ENCODE results near the gene AICDA.

The AICDA gene

DNA sequence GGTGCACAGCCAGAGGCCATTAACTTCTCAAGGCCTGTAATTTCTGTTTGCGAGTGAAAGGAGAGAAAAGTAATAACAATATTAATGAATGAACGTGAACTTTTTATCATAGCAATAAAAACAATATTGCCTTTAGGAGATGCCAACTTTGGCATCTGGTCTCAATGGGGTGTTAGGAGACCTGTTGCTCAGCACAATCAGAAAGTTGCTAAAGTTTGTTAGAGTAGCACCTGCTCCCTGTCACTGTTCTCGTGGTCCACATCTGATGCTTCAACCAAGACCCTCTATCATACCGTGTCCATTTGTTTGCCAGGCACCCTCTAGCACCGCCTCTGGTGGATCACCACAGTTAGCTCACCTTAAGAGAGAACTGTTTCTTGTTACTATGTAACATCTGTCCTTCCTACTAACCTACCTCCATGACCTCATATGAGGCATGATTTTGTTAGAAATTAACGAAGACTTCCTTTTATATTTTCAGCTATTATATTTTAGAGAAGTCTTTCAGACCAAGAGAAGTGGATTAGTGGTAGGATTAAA is 59.5 kb downstream of the AICDA start:
- DNase-seq, result no peak

Data from right forelimb (tissue), 1 donor.